HG02981 (cell line): ENCODE results near the gene HMGCLL1.

Source experiments
- ATAC-seq: cut with Tn5 transposase; IDR thresholded peaks from one replicate; pipeline ENCODE4 v1.9.1; 2021; ENCODE audit warnings: mild to moderate bottlenecking, moderate library complexity; ENCODE audit not compliant: unreplicated experiment

The HMGCLL1 gene

DNA sequence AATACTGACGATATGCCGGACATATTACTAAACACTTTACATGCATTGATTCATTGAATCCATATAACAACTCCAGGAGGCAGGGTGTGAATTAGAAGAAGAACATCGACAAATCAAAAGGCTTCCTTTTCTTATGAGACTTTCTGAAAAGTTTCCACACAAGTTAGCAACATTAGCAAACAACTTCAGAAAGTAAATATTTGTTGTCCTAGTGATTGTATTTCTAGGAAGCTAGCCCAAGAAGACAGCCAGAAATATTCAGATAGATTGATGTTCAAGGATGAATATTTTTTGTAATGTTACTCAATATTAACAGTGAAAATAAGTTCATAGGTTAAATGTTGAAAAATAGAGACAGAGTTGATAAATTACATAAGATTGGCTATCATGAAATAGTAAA is 131.1 kb downstream of the HMGCLL1 start:
- no peak for ATAC-seq

GRCh38 chr6:55445648-55446204 is 133.3 kb downstream of the HMGCLL1 start:
- peak; percentile 54 for ATAC-seq

DNA sequence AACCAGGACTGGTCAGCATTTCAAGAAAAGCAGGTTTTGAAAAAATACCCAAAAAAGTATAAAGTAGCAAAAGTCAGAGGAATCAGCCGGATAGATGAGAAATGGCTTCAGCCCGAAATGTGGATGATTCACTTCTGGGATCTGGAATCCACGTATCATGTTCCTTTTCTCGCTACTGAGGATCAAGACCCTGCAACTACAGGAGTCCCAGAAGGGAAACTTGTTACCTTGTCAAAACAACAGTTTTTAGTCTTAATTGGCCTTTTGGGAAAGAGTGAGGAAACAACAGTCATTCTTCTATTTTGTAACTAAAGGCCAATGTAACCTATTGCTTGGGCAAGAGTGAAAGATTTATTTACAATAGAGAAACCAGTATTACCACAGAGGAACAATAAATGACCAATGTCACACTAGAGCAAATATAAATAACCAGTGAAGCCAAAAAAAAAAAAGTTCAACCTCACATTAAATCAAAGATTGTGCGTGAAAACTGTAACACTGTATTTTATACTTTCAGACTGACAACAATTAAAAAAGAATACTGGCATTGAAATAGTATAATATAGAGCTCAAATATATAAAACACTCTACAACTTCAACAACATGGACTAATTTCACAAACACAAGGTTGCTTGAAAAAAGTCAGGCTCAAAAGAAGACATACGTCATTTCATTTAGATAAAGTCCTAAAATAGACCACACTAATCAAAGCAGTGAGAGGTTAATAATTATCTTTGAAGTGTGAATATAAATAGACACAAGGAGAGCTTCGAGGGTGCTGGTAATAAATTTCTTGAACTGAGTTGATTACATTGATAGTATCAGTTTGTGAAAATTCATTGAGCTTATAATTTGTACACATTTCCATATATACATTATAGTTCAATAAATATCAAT is 135.5 kb downstream of the HMGCLL1 start:
- ATAC-seq: no peak

DNA sequence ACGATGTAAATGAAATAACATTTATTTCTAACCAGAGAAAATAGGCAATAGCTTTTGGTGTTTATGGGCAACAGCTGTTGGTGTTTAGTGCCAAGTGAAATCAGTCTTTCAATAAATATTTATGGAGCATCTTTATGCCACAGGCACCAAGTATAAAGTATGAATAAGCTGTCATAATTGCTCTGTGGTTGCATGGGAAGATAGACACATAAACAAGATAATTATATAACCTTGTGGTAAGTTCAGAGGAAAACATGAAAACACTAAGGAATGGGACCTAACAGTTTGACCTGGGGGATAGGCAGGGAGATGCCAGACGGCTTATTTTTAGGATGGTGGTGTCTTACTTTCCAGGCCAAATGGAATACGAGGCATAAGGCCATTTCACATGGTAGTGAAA is 140.8 kb downstream of the HMGCLL1 start:
- no peak for ATAC-seq

DNA sequence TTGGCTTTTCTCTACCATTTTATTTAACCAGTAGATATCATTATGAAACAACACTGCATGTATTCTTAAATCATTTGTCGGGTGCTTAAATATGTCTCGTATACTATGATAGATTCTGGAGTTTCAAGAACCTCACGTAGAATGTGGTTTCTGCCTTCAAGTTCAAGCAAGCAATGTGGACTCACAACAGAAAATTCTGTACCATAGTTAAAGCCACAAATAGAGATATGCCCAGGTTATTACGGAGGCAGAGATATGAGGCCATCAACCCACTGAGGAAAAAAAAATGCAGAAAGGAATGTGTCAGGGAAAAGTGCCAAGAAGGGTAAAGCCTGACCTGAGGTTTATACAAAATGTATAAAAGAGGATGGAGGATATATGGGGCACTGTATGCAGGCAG is 141.9 kb downstream of the HMGCLL1 start:
- no peak for ATAC-seq

DNA sequence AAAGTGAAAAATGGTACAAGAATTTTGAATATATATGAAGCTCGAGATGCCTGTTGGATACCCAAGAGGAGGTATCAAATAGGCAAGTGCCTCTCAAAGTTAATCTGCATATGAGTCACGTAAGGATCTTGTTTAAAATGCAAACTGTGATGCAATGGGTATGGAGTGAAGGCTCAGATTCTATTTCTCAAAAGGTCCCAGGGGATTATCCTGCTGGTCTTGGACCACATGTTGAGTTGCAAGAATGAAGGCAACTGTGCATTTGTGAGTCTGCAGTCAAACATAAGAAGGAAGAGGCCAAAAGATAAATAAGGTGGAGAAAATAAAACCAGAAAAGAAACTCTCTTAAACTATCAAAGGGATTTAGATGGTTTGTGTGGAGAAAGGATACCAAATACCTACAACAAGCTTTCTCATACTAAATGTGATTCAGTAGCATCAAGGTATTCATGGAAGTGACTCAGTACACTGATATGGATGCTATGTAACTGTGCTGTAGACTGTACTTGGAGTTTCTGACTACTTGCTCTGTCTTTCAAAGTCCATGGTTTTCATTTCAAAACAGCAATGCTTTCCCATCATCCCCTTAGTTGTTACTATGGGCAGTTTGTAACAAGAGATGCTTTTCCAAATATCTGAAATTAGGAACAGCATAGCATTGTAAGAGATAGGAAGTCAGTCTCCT is 145.4 kb downstream of the HMGCLL1 start:
- no peak for ATAC-seq

DNA sequence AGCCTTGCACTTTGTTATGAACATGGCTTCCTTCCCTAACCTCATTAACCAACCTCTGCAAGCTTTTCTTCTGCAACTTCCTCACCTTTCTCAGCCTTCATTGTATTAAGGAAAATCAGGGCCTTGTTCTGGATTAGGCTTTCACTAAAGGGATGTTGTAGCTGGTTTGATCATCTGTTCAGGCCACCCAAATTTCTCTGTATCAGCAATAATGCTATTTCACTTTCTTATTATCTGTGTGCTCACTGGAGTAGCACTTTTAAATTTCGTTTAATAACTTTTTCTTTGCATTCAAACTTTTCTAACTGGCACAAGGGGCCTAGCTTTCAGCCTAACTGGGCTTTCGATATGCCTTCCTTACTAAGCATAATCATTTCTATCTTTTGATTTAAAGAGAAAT is 155.1 kb downstream of the HMGCLL1 start:
- no peak for ATAC-seq

GRCh38 chr6:55410674-55411073 is 168.3 kb downstream of the HMGCLL1 start:
- ATAC-seq: no peak

- no peak for ATAC-seq
Observed at GRCh38 chr6:55405474-55406235, 173.3 kb downstream of the HMGCLL1 start.

DNA sequence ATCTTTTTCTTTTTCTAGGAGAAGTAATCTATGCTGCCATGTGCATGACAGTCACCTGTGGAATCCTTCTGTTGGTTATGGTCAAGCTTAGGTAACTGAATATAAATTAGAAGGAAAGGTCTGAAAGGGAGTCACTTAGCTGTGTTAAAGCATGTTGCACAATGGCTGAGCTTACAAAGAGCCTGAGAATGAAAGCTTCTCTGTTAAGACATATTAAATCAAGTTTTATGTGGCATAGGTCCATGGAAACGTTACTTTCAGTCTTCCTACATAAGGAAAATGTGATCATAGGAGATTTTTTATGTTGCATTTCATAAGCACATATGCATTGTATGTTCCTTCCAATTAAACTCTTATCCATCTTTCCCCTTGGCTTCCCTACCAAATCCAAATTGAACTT is 179.6 kb downstream of the HMGCLL1 start:
- ATAC-seq: no peak

- no peak for ATAC-seq
Observed at GRCh38 chr6:55397986-55398385, 181.0 kb downstream of the HMGCLL1 start.

- no peak for ATAC-seq
Observed at GRCh38 chr6:55395871-55396270, 183.1 kb downstream of the HMGCLL1 start.

- no peak for ATAC-seq
Observed at GRCh38 chr6:55388211-55388610, 190.8 kb downstream of the HMGCLL1 start.
